ENCODE measurements around the gene MRPL48.

MRPL48 gene

DNA sequence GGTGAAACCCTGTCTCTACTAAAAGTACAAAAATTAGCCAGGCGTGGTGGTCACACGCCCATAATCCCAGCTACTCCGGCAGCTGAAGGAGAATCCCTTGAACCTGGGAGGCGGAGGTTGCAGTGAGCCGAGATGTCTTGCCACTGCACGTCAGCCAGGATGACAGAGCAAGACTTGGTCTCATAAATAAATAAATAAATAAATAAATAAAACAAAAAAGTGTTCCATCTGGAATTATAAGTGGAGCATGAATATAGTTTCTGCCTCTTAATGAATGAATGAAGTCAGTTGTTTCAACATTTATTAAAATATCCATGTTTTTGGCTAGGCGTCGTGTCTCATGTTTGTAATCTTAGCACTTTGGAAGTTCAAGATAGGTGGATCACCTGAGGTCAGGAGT lies 27.1 kb downstream of the MRPL48 start:
- Histone ChIP-seq H3K27ac (no peak overlapping the region), H3K4me1 (ENCODE audit: control insufficient read depth in 1 of 2, insufficient read depth in 1 of 2, low read depth in 1 of 2, low read length in 1 of 2) (peaks cover 4 to 10% of the 10 kb centered on the region in 2 experiments), H3K9me3 (no peaks in the 10 kb centered on the region), H3K36me3 (no peaks in the 10 kb centered on the region), H3K4me3 (ENCODE audit: low read depth in 1 of 2, low read length in 1 of 2) (no peak overlapping the region), H3K27me3 (no peaks in the 10 kb centered on the region)
- TF ChIP-seq, protein P1, sequence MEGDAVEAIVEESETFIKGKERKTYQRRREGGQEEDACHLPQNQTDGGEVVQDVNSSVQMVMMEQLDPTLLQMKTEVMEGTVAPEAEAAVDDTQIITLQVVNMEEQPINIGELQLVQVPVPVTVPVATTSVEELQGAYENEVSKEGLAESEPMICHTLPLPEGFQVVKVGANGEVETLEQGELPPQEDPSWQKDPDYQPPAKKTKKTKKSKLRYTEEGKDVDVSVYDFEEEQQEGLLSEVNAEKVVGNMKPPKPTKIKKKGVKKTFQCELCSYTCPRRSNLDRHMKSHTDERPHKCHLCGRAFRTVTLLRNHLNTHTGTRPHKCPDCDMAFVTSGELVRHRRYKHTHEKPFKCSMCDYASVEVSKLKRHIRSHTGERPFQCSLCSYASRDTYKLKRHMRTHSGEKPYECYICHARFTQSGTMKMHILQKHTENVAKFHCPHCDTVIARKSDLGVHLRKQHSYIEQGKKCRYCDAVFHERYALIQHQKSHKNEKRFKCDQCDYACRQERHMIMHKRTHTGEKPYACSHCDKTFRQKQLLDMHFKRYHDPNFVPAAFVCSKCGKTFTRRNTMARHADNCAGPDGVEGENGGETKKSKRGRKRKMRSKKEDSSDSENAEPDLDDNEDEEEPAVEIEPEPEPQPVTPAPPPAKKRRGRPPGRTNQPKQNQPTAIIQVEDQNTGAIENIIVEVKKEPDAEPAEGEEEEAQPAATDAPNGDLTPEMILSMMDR (IDR thresholded peaks at IDR 0.05): no peak

- TF ChIP-seq, protein P1 (IDR thresholded peaks at IDR 0.05): no peak
Observed at GRCh38 chr11:73818846-73819245, 31.2 kb downstream of the MRPL48 start.

GRCh38 chr11:73830261-73830660 lies 42.6 kb downstream of the MRPL48 start:
- TF ChIP-seq, protein P1 (IDR thresholded peaks at IDR 0.05): no peak
- no peaks in the 10 kb centered on the region for H3K9me3 ChIP-seq
- no peak overlapping the region for H3K4me3 ChIP-seq (ENCODE audit: low read depth in 1 of 2, low read length in 1 of 2)
- H3K27me3 ChIP-seq: no peaks in the 10 kb centered on the region
- peaks cover 16% of the 10 kb centered on the region for H3K36me3 ChIP-seq
- H3K4me1 ChIP-seq (ENCODE audit: control insufficient read depth in 1 of 2, insufficient read depth in 1 of 2, low read depth in 1 of 2, low read length in 1 of 2): peaks cover 3 to 4% of the 10 kb centered on the region in 2 experiments
- no peak overlapping the region for H3K27ac ChIP-seq

More at GRCh38 chr11:73818846-73819245, 31.2 kb downstream of the MRPL48 start:
- no peaks in the 10 kb centered on the region for H3K36me3 ChIP-seq
- no peaks in the 10 kb centered on the region for H3K27me3 ChIP-seq
- no peak overlapping the region for H3K27ac ChIP-seq
- no peaks in the 10 kb centered on the region for H3K9me3 ChIP-seq
- no peak overlapping the region for H3K4me3 ChIP-seq (ENCODE audit: low read depth in 1 of 2, low read length in 1 of 2)
- peaks cover 4 to 10% of the 10 kb centered on the region in 2 experiments for H3K4me1 ChIP-seq (ENCODE audit: control insufficient read depth in 1 of 2, insufficient read depth in 1 of 2, low read depth in 1 of 2, low read length in 1 of 2)

GRCh38 chr11:73833067-73833466 lies 45.4 kb downstream of the MRPL48 start:
- H3K4me1 ChIP-seq (ENCODE audit: control insufficient read depth in 1 of 2, insufficient read depth in 1 of 2, low read depth in 1 of 2, low read length in 1 of 2): peaks cover 3 to 12% of the 10 kb centered on the region in 2 experiments
- H3K9me3 ChIP-seq: no peaks in the 10 kb centered on the region
- H3K27ac ChIP-seq: no peak overlapping the region
- TF ChIP-seq, protein P1 (IDR thresholded peaks at IDR 0.05): no peak
- H3K4me3 ChIP-seq (ENCODE audit: low read depth in 1 of 2, low read length in 1 of 2): no peak overlapping the region
- H3K36me3 ChIP-seq: peaks cover 7% of the 10 kb centered on the region
- H3K27me3 ChIP-seq: no peaks in the 10 kb centered on the region

DNA sequence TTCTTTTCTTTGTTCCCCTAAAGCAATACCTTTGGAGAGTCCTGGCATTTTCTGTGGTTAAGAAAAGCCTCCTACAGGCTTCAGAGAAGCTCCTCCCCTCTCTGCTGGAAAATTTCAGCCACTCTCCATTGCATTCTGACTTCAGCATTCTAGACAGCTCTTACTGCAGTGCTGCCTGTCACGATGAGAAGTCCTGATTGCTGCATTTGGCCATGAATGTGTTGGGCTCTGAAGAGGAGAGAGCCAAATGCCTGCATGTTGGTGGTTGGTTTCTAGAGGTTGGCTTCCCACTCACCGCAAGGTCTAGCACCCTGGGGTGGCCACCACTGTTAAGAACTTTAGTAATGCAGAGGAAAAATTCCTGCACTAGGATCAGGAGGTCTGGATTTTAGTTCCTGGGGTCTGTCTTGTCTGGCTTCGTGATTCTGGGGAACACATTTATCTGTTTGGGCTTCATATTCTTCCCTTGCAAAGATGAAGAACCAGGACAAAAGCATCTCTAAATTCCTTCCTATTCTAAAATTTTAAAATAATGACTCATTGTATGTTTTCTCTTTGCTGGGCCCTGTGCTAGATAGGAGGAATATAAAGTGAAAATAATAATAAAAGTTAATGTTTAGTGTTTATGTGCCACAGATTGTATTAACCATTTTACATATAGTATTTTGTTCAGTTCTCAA lies 50.9 kb downstream of the MRPL48 start:
- Histone ChIP-seq H3K27me3 (no peaks in the 10 kb centered on the region), H3K9me3 (no peaks in the 10 kb centered on the region), H3K4me1 (ENCODE audit: control insufficient read depth in 1 of 2, insufficient read depth in 1 of 2, low read depth in 1 of 2, low read length in 1 of 2) (peaks cover 9 to 24% of the 10 kb centered on the region in 2 experiments), H3K27ac (no peak overlapping the region), H3K36me3 (no peaks in the 10 kb centered on the region), H3K4me3 (ENCODE audit: low read depth in 1 of 2, low read length in 1 of 2) (no peak overlapping the region)
- TF ChIP-seq, protein P1 (IDR thresholded peaks at IDR 0.05): no peak
